ENCODE measurements around the gene MUS81. TPM values are rescaled to one million over a fixed set of nuclear protein-coding genes. Genes with fewer than 3 reads are reported as not detected.
A peak's percentile ranks its signal among the peaks of the same experiment; 100 is the strongest.

MUS81 gene
- total and polyA plus RNA-seq, 9 of the 15 experiments (the other 6 are each of a cell fraction or from before 2014, with no cell fraction given): 13.4 to 118 (median 53.7) TPM

GRCh38 chr11:65903068-65903481 is 42.8 kb downstream of the MUS81 start (continued):
- TF ChIP-seq NCOA2 (IDR thresholded peaks at IDR 0.05; ENCODE audit: partially characterized antibody in 2 of 2) (no peak), NFYB (IDR thresholded peaks at IDR 0.05; ENCODE audit: extremely low read depth, insufficient read length) (no peak), TSHZ1 (CRISPR knock-in tag; IDR thresholded peaks at IDR 0.05) (no peak), NR2C1 (IDR thresholded peaks at IDR 0.05) (peak; percentile 79), NR2C1 (tag; IDR thresholded peaks at IDR 0.05) (peak; percentile 77), MAX (CRISPR knock-in tag; IDR thresholded peaks at IDR 0.05) (peak; percentile 25; the same call in 1 of the 2 replicates), NONO (IDR thresholded peaks at IDR 0.05; ENCODE audit: low read depth in 2 of 2, low read length in 1 of 2) (no peak), STAT5B (CRISPR knock-in tag; IDR thresholded peaks at IDR 0.05) (no peak), KDM2B (CRISPR knock-in tag; IDR thresholded peaks at IDR 0.05) (no peak), SRSF1 (IDR thresholded peaks at IDR 0.05; ENCODE audit: low read depth, low read length) (no peak), SMARCA5 (IDR thresholded peaks at IDR 0.05) (no peak), SNIP1 (IDR thresholded peaks at IDR 0.05; ENCODE audit: low read depth) (no peak), FOXO4 (CRISPR knock-in tag; IDR thresholded peaks at IDR 0.05) (no peak), SRSF7 (optimal IDR thresholded peaks at IDR 0.05; ENCODE audit: low read depth, low read length) (no peak), ZNF165 (CRISPR knock-in tag; IDR thresholded peaks at IDR 0.05; ENCODE audit: borderline replicate concordance) (no peak), JUNB (CRISPR knock-in tag; conservative IDR thresholded peaks at IDR 0.05) (no peak), ZNF717 (CRISPR knock-in tag; IDR thresholded peaks at IDR 0.05) (no peak)
